IMR-90 (cell line): Measurements from ENCODE around the gene TMEM117. TPM values are rescaled to one million over a fixed set of nuclear protein-coding genes. Genes with fewer than 3 reads are reported as not detected.

Experiments used
- ATAC-seq: fragments of 200-7000 bp; cut with Tn5 transposase; 2 replicates; pipeline ENCODE4 v1.9.1; 2020; ENCODE audit warnings: low read depth, mild to moderate bottlenecking, moderate library complexity
- BruUV-seq: library from RNA; stranded (reverse); fragments of 400-500 nt; replicated peaks from 2 replicates; lab custom pipeline; 2021; lab: Mats Ljungman, UMichigan
- CTCF ChIA-PET: fragments of 300-600 bp; formaldehyde crosslinking; extraction: SDS; loops from one replicate; lab custom pipeline; 2021; ENCODE audit warnings: antibody characterized with exemption; lab: Yijun Ruan, JAX
- POLR2A ChIA-PET: fragments of 300-600 bp; sonication (Branson Sonifier 250); formaldehyde crosslinking; loops from one replicate; lab custom pipeline; 2022; ENCODE audit warnings: antibody characterized with exemption; ENCODE audit not compliant: unreplicated experiment; lab: Charles Lee
- DNase-seq: peaks from one replicate; pipeline ENCODE4 v3.0.0; 2013
- H2AFZ ChIP-seq: replicated peaks from 2 replicates; pipeline ENCODE3; 2013; ENCODE audit warnings: low read length, mild to moderate bottlenecking; ENCODE audit not compliant: poor library complexity
- H2AK5ac ChIP-seq: 2 replicates; pipeline ENCODE4 v1.6.1; 2013; ENCODE audit warnings: low read depth, low read length, inconsistent platforms
- H2AK9ac ChIP-seq: replicated peaks from 2 replicates; pipeline ENCODE3; 2013; ENCODE audit warnings: mild to moderate bottlenecking, low read depth, low read length, moderate library complexity; ENCODE audit not compliant: poor library complexity
- H2BK120ac ChIP-seq: 2 replicates; pipeline ENCODE4 v1.6.1; 2013; ENCODE audit warnings: low read depth, low read length, inconsistent platforms
- H2BK15ac ChIP-seq: 3 replicates; pipeline ENCODE4 v1.6.1; 2013; ENCODE audit warnings: low read depth, low read length, inconsistent platforms
- H2BK20ac ChIP-seq: 2 replicates; pipeline ENCODE4 v1.6.1; 2013; ENCODE audit warnings: low read depth, mild to moderate bottlenecking, inconsistent platforms, low read length, moderate library complexity
- H2BK5ac ChIP-seq: 2 replicates; pipeline ENCODE4 v1.6.1; 2013; ENCODE audit warnings: mild to moderate bottlenecking, low read depth, low read length, inconsistent platforms; ENCODE audit not compliant: poor library complexity, severe bottlenecking
- H3K14ac ChIP-seq: replicated peaks from 2 replicates; pipeline ENCODE4 v1.6.1; 2013; ENCODE audit warnings: low read depth, low read length, inconsistent platforms
- H3K18ac ChIP-seq: 2 replicates; pipeline ENCODE4 v1.6.1; 2013; ENCODE audit warnings: low read depth, low read length, control low read depth
- H3K23ac ChIP-seq: 2 replicates; pipeline ENCODE4 v1.6.1; 2013; ENCODE audit warnings: low read depth, low read length, inconsistent platforms
- H3K27ac ChIP-seq: 2 replicates; pipeline ENCODE4 v1.5.1; 2013; ENCODE audit warnings: mild to moderate bottlenecking, control low read depth, low read length; ENCODE audit not compliant: insufficient read depth
- H3K27me3 ChIP-seq: 2 replicates; pipeline ENCODE4 v1.6.1; 2013; ENCODE audit warnings: low read length; ENCODE audit not compliant: control insufficient read depth, insufficient read depth
- H3K36me3 ChIP-seq: 2 replicates; pipeline ENCODE4 v1.6.1; 2013; ENCODE audit warnings: low read length, mixed read lengths; ENCODE audit not compliant: control insufficient read depth, insufficient read depth
- H3K4ac ChIP-seq: 2 replicates; pipeline ENCODE4 v1.6.1; 2013; ENCODE audit warnings: low read depth, low read length, inconsistent platforms
- H3K4me1 ChIP-seq: 2 replicates; pipeline ENCODE4 v1.6.1; 2013; ENCODE audit warnings: low read length, mixed read lengths; ENCODE audit not compliant: control insufficient read depth, insufficient read depth
- H3K4me2 ChIP-seq: 2 replicates; pipeline ENCODE4 v1.6.1; 2013; ENCODE audit warnings: low read depth, mild to moderate bottlenecking, control low read depth, low read length, moderate library complexity
- H3K4me3 ChIP-seq: 2 replicates; pipeline ENCODE4 v1.5.1; 2013; ENCODE audit warnings: low read depth, mild to moderate bottlenecking, control low read depth, low read length, moderate library complexity; ENCODE audit not compliant: insufficient read depth
- H3K56ac ChIP-seq: 2 replicates; pipeline ENCODE4 v1.6.1; 2013; ENCODE audit warnings: low read length, inconsistent platforms; ENCODE audit not compliant: insufficient read depth; ENCODE audit errors: extremely low read depth
- H3K79me1 ChIP-seq, 2 experiments: 2 replicates each; pipeline ENCODE4 v1.6.1; 2013; ENCODE audit warnings: low read length in 2 of 2, inconsistent platforms in 1 of 2, low read depth in 1 of 2
- H3K9ac ChIP-seq: 2 replicates; pipeline ENCODE4 v1.6.1; 2013; ENCODE audit warnings: low read depth, low read length, control low read depth
- H3K9me1 ChIP-seq: 2 replicates; pipeline ENCODE4 v1.6.1; 2013; ENCODE audit warnings: low read length, inconsistent platforms; ENCODE audit not compliant: insufficient read depth
- H3K9me3 ChIP-seq: 2 replicates; pipeline ENCODE4 v1.6.1; 2013; ENCODE audit warnings: low read length; ENCODE audit not compliant: control insufficient read depth, insufficient read depth
- H4K20me1 ChIP-seq: 2 replicates; pipeline ENCODE4 v1.6.1; 2013; ENCODE audit warnings: low read length, inconsistent platforms; ENCODE audit not compliant: insufficient read depth
- H4K5ac ChIP-seq: 2 replicates; pipeline ENCODE4 v1.6.1; 2013; ENCODE audit warnings: mild to moderate bottlenecking, low read depth, low read length, control low read depth
- H4K8ac ChIP-seq, 2 experiments: 2 replicates each; pipeline ENCODE4 v1.6.1; 2013; ENCODE audit warnings: low read depth in 2 of 2, low read length in 2 of 2, control low read depth in 1 of 2, inconsistent platforms in 1 of 2
- H4K91ac ChIP-seq: 2 replicates; pipeline ENCODE4 v1.6.1; 2013; ENCODE audit warnings: low read depth, low read length, inconsistent platforms; ENCODE audit not compliant: insufficient read depth
- BHLHE40 ChIP-seq: fragments of 150-350 bp; IDR thresholded peaks from 2 replicates; pipeline ENCODE4 v1.6.1; 2016; ENCODE audit warnings: mild to moderate bottlenecking, low read depth, low read length
- CEBPB ChIP-seq: IDR thresholded peaks from 2 replicates; pipeline ENCODE4 v1.6.1; 2012; ENCODE audit warnings: low read depth, low read length, improper control_type of control experiment
- CHD1 ChIP-seq: IDR thresholded peaks from 2 replicates; pipeline ENCODE4 v1.6.1; 2012; ENCODE audit warnings: low read depth, low read length, improper control_type of control experiment
- FOS ChIP-seq: fragments of 150-350 bp; IDR thresholded peaks from 2 replicates; pipeline ENCODE4 v1.6.1; 2016; ENCODE audit warnings: low read depth, low read length
- MAFK ChIP-seq: IDR thresholded peaks from 2 replicates; pipeline ENCODE4 v1.6.1; 2012; ENCODE audit warnings: low read depth, low read length, improper control_type of control experiment
- MAZ ChIP-seq: IDR thresholded peaks from 2 replicates; pipeline ENCODE4 v1.6.1; 2012; ENCODE audit warnings: low read depth, mild to moderate bottlenecking, low read length, improper control_type of control experiment, moderate library complexity, borderline replicate concordance
- MXI1 ChIP-seq: IDR thresholded peaks from 2 replicates; pipeline ENCODE4 v1.6.1; 2012; ENCODE audit warnings: low read depth, mild to moderate bottlenecking, low read length, moderate library complexity, borderline replicate concordance
- NFE2L2 ChIP-seq: fragments of 150-350 bp; IDR thresholded peaks from 2 replicates; pipeline ENCODE4 v1.6.1; 2016; ENCODE audit warnings: low read depth, mild to moderate bottlenecking, low read length
- POLR2A ChIP-seq: IDR thresholded peaks from 2 replicates; pipeline ENCODE4 v1.6.1; 2012; ENCODE audit warnings: mild to moderate bottlenecking, low read depth, low read length
- RAD21 ChIP-seq: IDR thresholded peaks from 2 replicates; pipeline ENCODE4 v1.6.1; 2012; ENCODE audit warnings: low read length, improper control_type of control experiment
- RCOR1 ChIP-seq: IDR thresholded peaks from 2 replicates; pipeline ENCODE4 v1.6.1; 2012; ENCODE audit warnings: mild to moderate bottlenecking, low read length, improper control_type of control experiment; ENCODE audit not compliant: insufficient replicate concordance
- RFX5 ChIP-seq: IDR thresholded peaks from 2 replicates; pipeline ENCODE4 v1.8.0; 2012; ENCODE audit warnings: low read depth, mild to moderate bottlenecking, low read length, moderate library complexity
- SMC3 ChIP-seq: fragments of 150-350 bp; IDR thresholded peaks from 2 replicates; pipeline ENCODE4 v1.6.1; 2016; ENCODE audit warnings: low read depth, mild to moderate bottlenecking, antibody characterized with exemption, low read length, moderate library complexity
- WGBS, 2 experiments: methylation state at CpG; one replicate each; pipeline versions ENCODE4 v1.1.5 to v1.1.7; 2013; ENCODE audit warnings: missing lambda C conversion rate in 2 of 2; ENCODE audit not compliant: insufficient read length in 1 of 2; ENCODE audit errors: extremely low coverage in 2 of 2; 5-methylcytosine and 5-hydroxymethylcytosine counted together
- dilution Hi-C: fragments of 300-500 bp; cut with HindIII; formaldehyde crosslinking; loops from one replicate; pipeline ENCODE4 v1.14.3; 2018; ENCODE audit warnings: low sequenced_read_pairs; ENCODE audit not compliant: unreplicated experiment
- in situ Hi-C: fragments of 300-500 bp; cut with MboI; formaldehyde crosslinking; loops from 3 replicates; pipeline ENCODE4 v1.14.3; 2019; ENCODE audit warnings: low sequenced_read_pairs, inconsistent platforms, mixed read lengths
- intact Hi-C: fragments of 100-400 bp; cut with micrococcal nuclease; formaldehyde crosslinking; loops from 2 replicates; pipeline ENCODE4 v1.10.0; 2022
- polyA plus RNA-seq, 3 experiments: library from polyadenylated mRNA; depleted of rRNA; stranded (reverse); fragments of >200 nt; gene quantifications; 2 replicates each; pipeline ENCODE4 v1.2.3, GENCODE V29; 2012; ENCODE audit warnings: low replicate concordance in 1 of 3
- total RNA-seq: library from RNA; depleted of rRNA; stranded (reverse); fragments of >200 nt; gene quantifications from 2 replicates; pipeline ENCODE4 v1.2.3, GENCODE V29; 2012
- TF ChIP-seq, protein P1 (sequence below): fragments of 150-350 bp; IDR thresholded peaks from 2 replicates; pipeline ENCODE4 v1.6.1; 2017; ENCODE audit warnings: mild to moderate bottlenecking, antibody characterized with exemption, low read length, low read depth
- TF ChIP-seq, protein P2 (sequence below): fragments of 150-350 bp; IDR thresholded peaks from 2 replicates; pipeline ENCODE4 v1.6.1; 2016; ENCODE audit warnings: low read depth, mild to moderate bottlenecking, low read length, moderate library complexity, borderline replicate concordance
- TF ChIP-seq, protein P3 (sequence below): conservative IDR thresholded peaks from 2 replicates; pipeline ENCODE4 v1.5.1; 2012; ENCODE audit warnings: mild to moderate bottlenecking, low read depth, low read length, improper control_type of control experiment

The TMEM117 gene
- total and polyA plus RNA-seq, 2 of the 4 experiments (the other 2 are of a cell fraction) = 8.7 to 21.0 TPM

DNA sequence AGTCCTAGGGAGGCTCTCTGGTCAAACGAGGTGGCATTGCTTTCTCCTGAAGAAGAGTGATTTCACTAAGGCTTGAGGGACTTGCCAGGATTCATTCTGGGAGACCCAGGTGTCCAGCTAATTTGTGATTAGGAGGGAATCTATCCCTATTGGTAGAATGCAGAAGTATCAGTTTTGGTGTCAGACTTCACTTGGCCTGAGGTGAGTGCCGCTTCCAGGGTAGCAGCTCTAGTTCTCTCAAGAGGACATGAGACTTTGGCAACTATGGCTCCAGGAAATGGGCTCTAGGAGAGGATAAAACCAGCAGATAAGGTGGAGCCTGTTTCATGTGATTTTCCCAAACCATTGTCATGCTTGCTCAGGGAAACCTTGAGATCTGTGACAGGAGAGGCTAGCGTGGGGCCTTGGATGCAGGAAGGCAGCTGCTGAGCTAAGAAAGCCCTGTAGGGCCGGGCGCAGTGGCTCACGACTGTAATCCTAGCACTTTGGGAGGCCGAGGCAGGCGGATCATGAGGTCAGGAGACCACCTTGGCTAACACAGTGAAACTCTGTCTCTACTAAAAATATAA, 11.6 kb upstream of the TMEM117 start:
- Histone ChIP-seq H4K8ac (no peak overlapping the region), H3K4ac (no peak overlapping the region), H3K18ac (no peak overlapping the region), H3K23ac (no peak overlapping the region), H3K9me3 (no peaks in the 10 kb centered on the region), H3K36me3 (no peaks in the 10 kb centered on the region), H2AFZ (no peak overlapping the region), H3K56ac (no peak overlapping the region), H3K27me3 (no peaks in the 10 kb centered on the region), H2BK5ac (no peak overlapping the region), H3K4me3 (no peak overlapping the region), H2BK120ac (no peak overlapping the region), H2BK15ac (no peak overlapping the region), H3K4me1 (peaks cover under 1% of the 10 kb centered on the region; the same call in 1 of the 2 replicates), H3K9ac (no peak overlapping the region), H2AK5ac (no peak overlapping the region), H2AK9ac (no peak overlapping the region), H3K79me1 (no peaks in the 10 kb centered on the region), H4K5ac (no peak overlapping the region), H3K4me2 (no peak overlapping the region), H3K27ac (no peak overlapping the region), H4K91ac (no peak overlapping the region), H3K14ac (no peak overlapping the region), H3K9me1 (no peaks in the 10 kb centered on the region), H2BK20ac (no peak overlapping the region), H4K20me1 (no peaks in the 10 kb centered on the region)
- DNase-seq (no peak), ATAC-seq (no peak)
- in situ Hi-C loops (no loop called here), dilution Hi-C loops (no loop called here), intact Hi-C loops (no loop called here)
- 100% methylated on average over 1 of the region's 8 CpGs; no CpG with 5 or more reads in 1 of the 2 experiments for WGBS, 2 experiments
- ChIA-PET CTCF (interaction anchor here (0.6 kb wide), 1 partner anchor 161 kb away, joined by 3 read pairs; no protein-coding TSS in a partner anchor), POLR2A (no interaction called here)
- no peak for TF ChIP-seq RCOR1
- TF ChIP-seq MXI1 = no peak
- TF ChIP-seq FOS = no peak
- TF ChIP-seq RFX5 = no peak
- TF ChIP-seq, protein P1, sequence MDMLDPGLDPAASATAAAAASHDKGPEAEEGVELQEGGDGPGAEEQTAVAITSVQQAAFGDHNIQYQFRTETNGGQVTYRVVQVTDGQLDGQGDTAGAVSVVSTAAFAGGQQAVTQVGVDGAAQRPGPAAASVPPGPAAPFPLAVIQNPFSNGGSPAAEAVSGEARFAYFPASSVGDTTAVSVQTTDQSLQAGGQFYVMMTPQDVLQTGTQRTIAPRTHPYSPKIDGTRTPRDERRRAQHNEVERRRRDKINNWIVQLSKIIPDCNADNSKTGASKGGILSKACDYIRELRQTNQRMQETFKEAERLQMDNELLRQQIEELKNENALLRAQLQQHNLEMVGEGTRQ = no peak
- no peak for TF ChIP-seq NFE2L2
- no peak for TF ChIP-seq CEBPB
- no peak for TF ChIP-seq POLR2A
- no peak for TF ChIP-seq BHLHE40
- no peak for TF ChIP-seq SMC3
- TF ChIP-seq, protein P2, sequence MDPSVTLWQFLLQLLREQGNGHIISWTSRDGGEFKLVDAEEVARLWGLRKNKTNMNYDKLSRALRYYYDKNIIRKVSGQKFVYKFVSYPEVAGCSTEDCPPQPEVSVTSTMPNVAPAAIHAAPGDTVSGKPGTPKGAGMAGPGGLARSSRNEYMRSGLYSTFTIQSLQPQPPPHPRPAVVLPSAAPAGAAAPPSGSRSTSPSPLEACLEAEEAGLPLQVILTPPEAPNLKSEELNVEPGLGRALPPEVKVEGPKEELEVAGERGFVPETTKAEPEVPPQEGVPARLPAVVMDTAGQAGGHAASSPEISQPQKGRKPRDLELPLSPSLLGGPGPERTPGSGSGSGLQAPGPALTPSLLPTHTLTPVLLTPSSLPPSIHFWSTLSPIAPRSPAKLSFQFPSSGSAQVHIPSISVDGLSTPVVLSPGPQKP = no peak
- TF ChIP-seq RAD21 = no peak
- no peak for TF ChIP-seq MAFK
- TF ChIP-seq, protein P3, sequence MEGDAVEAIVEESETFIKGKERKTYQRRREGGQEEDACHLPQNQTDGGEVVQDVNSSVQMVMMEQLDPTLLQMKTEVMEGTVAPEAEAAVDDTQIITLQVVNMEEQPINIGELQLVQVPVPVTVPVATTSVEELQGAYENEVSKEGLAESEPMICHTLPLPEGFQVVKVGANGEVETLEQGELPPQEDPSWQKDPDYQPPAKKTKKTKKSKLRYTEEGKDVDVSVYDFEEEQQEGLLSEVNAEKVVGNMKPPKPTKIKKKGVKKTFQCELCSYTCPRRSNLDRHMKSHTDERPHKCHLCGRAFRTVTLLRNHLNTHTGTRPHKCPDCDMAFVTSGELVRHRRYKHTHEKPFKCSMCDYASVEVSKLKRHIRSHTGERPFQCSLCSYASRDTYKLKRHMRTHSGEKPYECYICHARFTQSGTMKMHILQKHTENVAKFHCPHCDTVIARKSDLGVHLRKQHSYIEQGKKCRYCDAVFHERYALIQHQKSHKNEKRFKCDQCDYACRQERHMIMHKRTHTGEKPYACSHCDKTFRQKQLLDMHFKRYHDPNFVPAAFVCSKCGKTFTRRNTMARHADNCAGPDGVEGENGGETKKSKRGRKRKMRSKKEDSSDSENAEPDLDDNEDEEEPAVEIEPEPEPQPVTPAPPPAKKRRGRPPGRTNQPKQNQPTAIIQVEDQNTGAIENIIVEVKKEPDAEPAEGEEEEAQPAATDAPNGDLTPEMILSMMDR = no peak
- TF ChIP-seq CHD1 = no peak
- TF ChIP-seq MAZ = no peak
- no TSS peak for BruUV-seq
